ENCODE measurements around the gene IGSF8.

IGSF8 gene

DNA sequence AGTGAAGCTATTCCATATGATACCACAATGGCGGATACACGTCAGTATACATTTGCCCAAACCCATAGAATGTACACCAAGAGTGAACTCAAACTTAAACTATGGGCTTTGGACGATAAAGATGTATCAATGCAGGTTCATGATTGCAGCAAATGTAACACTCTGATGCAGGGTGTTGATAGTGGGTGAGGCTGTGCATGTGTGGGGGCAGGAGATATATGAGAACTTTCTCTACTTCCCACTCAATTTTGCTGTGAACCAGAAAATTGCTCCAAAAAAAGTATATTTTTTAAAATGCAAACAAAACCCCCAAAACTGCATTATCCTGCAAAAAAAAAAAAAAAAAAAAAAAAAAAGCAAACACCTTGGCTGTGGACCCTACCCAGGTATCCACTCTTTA is 20.5 kb upstream of the IGSF8 start:
- Histone ChIP-seq H3K4me3 (ENCODE audit: low read length) (no peak overlapping the region), H3K27ac (ENCODE audit: low read length) (no peak overlapping the region), H3K4me2 (ENCODE audit: low read length) (no peak overlapping the region), H4K20me1 (ENCODE audit: insufficient read depth, low read length) (no peaks in the 10 kb centered on the region), H3K27me3 (ENCODE audit: low read depth, low read length) (peaks cover 45% of the 10 kb centered on the region), H3K79me2 (ENCODE audit: low read length) (no peaks in the 10 kb centered on the region), H3K4me1 (ENCODE audit: low read length) (peaks cover 4% of the 10 kb centered on the region), H3K9me3 (ENCODE audit: insufficient read depth, low read length) (no peaks in the 10 kb centered on the region), H2AFZ (ENCODE audit: low read depth, low read length) (no peak overlapping the region), H3K9ac (ENCODE audit: low read length) (no peak overlapping the region), H3K36me3 (replicated peaks; ENCODE audit: low read depth, low read length) (no peaks in the 10 kb centered on the region)
- TF ChIP-seq, protein P1, sequence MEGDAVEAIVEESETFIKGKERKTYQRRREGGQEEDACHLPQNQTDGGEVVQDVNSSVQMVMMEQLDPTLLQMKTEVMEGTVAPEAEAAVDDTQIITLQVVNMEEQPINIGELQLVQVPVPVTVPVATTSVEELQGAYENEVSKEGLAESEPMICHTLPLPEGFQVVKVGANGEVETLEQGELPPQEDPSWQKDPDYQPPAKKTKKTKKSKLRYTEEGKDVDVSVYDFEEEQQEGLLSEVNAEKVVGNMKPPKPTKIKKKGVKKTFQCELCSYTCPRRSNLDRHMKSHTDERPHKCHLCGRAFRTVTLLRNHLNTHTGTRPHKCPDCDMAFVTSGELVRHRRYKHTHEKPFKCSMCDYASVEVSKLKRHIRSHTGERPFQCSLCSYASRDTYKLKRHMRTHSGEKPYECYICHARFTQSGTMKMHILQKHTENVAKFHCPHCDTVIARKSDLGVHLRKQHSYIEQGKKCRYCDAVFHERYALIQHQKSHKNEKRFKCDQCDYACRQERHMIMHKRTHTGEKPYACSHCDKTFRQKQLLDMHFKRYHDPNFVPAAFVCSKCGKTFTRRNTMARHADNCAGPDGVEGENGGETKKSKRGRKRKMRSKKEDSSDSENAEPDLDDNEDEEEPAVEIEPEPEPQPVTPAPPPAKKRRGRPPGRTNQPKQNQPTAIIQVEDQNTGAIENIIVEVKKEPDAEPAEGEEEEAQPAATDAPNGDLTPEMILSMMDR (IDR thresholded peaks at IDR 0.05; ENCODE audit: low read depth, low read length): no peak
- no peak for TF ChIP-seq EZH2phosphoT487 (IDR thresholded peaks at IDR 0.05; ENCODE audit: low read depth)

DNA sequence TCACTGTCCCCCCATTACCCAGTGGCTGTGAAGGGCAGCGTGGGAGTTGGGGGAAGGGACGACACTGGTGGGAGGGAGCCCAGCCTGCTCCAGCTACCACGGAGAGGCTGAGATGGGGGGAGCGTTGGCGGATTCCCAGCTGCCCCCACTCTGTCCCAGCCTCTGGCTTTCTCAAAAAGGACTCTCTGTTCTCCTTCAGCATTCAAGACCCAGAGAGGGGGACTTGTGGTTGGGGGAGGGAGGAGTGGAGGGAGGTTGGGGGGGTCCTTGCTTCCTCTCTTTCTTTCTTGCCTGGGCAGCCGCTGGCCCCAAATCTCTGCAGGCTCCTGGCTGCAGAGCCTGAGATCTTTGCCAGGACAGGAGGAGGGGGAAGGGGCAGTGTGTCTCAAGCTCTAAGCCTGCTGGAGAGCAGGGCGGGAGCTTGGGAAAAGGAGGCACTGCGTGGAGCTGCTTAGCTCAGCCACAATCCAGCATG is 19.3 kb upstream of the IGSF8 start:
- Histone ChIP-seq H3K4me3 (ENCODE audit: low read length) (no peak overlapping the region), H2AFZ (ENCODE audit: low read depth, low read length) (no peak overlapping the region), H3K36me3 (replicated peaks; ENCODE audit: low read depth, low read length) (no peaks in the 10 kb centered on the region), H3K9me3 (ENCODE audit: insufficient read depth, low read length) (no peaks in the 10 kb centered on the region), H3K79me2 (ENCODE audit: low read length) (no peaks in the 10 kb centered on the region), H3K27ac (ENCODE audit: low read length) (no peak overlapping the region), H3K4me1 (ENCODE audit: low read length) (peaks cover 4% of the 10 kb centered on the region), H4K20me1 (ENCODE audit: insufficient read depth, low read length) (no peaks in the 10 kb centered on the region), H3K4me2 (ENCODE audit: low read length) (no peak overlapping the region), H3K9ac (ENCODE audit: low read length) (no peak overlapping the region), H3K27me3 (ENCODE audit: low read depth, low read length) (peaks cover 47% of the 10 kb centered on the region)
- TF ChIP-seq, protein P1 (IDR thresholded peaks at IDR 0.05; ENCODE audit: low read depth, low read length): no peak
- no peak for TF ChIP-seq EZH2phosphoT487 (IDR thresholded peaks at IDR 0.05; ENCODE audit: low read depth)

DNA sequence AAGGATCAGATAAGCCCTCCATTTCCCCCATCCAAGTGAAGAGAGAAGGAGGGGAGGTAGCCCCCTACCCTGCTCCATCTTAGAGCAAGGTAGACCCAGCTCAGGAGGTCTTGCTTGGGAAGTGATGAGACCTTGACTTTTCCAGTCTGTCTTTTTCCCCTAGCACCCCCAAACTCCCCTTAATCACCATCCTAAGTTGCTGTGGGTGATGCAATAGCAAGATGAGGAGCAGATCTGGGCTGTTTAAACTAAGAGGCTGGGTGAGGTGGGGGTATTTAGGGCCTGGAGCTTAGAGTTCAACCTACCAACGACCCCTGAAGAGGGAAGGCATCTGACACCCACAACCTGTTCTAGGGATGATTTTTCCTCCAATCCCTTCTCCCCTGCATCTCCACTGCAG is 18.9 kb upstream of the IGSF8 start:
- peaks cover 47% of the 10 kb centered on the region for H3K27me3 ChIP-seq (ENCODE audit: low read depth, low read length)
- TF ChIP-seq EZH2phosphoT487 (IDR thresholded peaks at IDR 0.05; ENCODE audit: low read depth): no peak
- TF ChIP-seq, protein P1 (IDR thresholded peaks at IDR 0.05; ENCODE audit: low read depth, low read length): no peak
- H2AFZ ChIP-seq (ENCODE audit: low read depth, low read length): no peak overlapping the region
- no peaks in the 10 kb centered on the region for H3K79me2 ChIP-seq (ENCODE audit: low read length)
- H3K4me3 ChIP-seq (ENCODE audit: low read length): no peak overlapping the region
- no peaks in the 10 kb centered on the region for H4K20me1 ChIP-seq (ENCODE audit: insufficient read depth, low read length)
- peaks cover 4% of the 10 kb centered on the region for H3K4me1 ChIP-seq (ENCODE audit: low read length)
- H3K4me2 ChIP-seq (ENCODE audit: low read length): no peak overlapping the region
- H3K27ac ChIP-seq (ENCODE audit: low read length): no peak overlapping the region
- H3K9ac ChIP-seq (ENCODE audit: low read length): no peak overlapping the region
- H3K9me3 ChIP-seq (ENCODE audit: insufficient read depth, low read length): no peaks in the 10 kb centered on the region
- H3K36me3 ChIP-seq (replicated peaks; ENCODE audit: low read depth, low read length): no peaks in the 10 kb centered on the region

DNA sequence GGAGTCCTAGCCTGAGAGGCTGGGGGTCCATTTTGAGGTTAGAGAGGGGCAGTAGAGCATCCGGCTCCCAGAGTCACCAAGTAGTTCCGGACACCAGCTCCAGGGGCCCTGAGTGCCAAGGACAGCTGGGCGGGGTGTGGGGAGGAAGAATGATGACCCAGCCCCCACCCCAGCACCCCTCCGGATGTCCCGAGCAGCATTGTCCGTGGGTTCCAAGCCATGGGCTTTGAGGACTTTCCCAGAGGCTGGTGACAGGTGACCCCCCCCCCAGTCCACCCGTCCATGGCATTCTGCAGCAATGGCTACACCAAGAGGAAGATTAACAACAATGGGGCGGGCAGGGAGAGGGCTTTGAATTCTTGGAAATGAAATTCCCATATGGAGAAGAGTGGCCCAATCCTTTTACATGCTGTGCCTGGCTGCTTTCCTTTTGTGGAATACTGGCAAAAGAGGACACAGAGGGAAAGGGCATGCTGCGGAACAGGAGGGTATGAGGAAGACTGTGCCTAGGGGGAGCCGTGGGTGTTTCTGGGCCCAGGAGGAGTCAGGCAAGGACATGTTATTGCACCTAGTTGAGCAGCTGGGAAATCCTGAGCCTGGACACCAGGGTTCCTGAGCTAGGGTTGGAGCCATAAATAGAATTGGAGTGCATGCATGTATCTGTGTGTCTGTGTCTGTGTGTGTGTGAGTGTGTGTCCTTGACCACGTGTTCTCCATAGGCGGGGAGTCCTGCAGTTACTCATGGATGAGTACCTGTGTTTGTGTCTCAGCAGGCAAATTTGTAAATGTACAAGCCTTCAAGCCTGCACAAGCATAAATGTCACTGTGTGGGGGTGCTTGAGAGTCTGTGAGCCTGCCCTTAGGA is 18.1 kb upstream of the IGSF8 start:
- no peak overlapping the region for H3K4me3 ChIP-seq (ENCODE audit: low read length)

More for the DNA sequence above, 18.1 kb upstream of the IGSF8 start:
- no peak overlapping the region for H2AFZ ChIP-seq (ENCODE audit: low read depth, low read length)
- H3K27me3 ChIP-seq (ENCODE audit: low read depth, low read length): peaks cover 47% of the 10 kb centered on the region
- no peaks in the 10 kb centered on the region for H4K20me1 ChIP-seq (ENCODE audit: insufficient read depth, low read length)
- no peak overlapping the region for H3K4me2 ChIP-seq (ENCODE audit: low read length)
- no peak overlapping the region for H3K9ac ChIP-seq (ENCODE audit: low read length)
- no peaks in the 10 kb centered on the region for H3K9me3 ChIP-seq (ENCODE audit: insufficient read depth, low read length)
- no peaks in the 10 kb centered on the region for H3K79me2 ChIP-seq (ENCODE audit: low read length)
- peaks cover 4% of the 10 kb centered on the region for H3K4me1 ChIP-seq (ENCODE audit: low read length)
- TF ChIP-seq, protein P1 (IDR thresholded peaks at IDR 0.05; ENCODE audit: low read depth, low read length): no peak
- no peak for TF ChIP-seq EZH2phosphoT487 (IDR thresholded peaks at IDR 0.05; ENCODE audit: low read depth)
- no peak overlapping the region for H3K27ac ChIP-seq (ENCODE audit: low read length)
- H3K36me3 ChIP-seq (replicated peaks; ENCODE audit: low read depth, low read length): no peaks in the 10 kb centered on the region
